Prostate gland (tissue), 1 donor: ENCODE data around the gene WIF1.

ENCODE experiments used
- POLR2A ChIP-seq: fragments of 450-650 bp; IDR thresholded peaks from one replicate; pipeline ENCODE4 v1.6.1; 2016; ENCODE audit warnings: antibody characterized with exemption, mild to moderate bottlenecking
- POLR2AphosphoS5 ChIP-seq: sonication (generic); formaldehyde crosslinking; IDR thresholded peaks from one replicate; pipeline ENCODE4 v1.6.1; 2017; ENCODE audit warnings: antibody characterized with exemption

GRCh38 chr12:65147312-65147905 lies 26.3 kb upstream of the WIF1 start:
- TF ChIP-seq POLR2AphosphoS5 (no peak), POLR2A (no peak)
